B cell (primary cell): ENCODE results near the gene RPS28. TPM values are rescaled to one million over a fixed set of nuclear protein-coding genes. Genes with fewer than 3 reads are reported as not detected.

Source experiments
- ATAC-seq: fragments of 200-7000 bp; cut with Tn5 transposase; one replicate; pipeline ENCODE4 v1.10.0; 2021; ENCODE audit warnings: low read depth, mild to moderate bottlenecking, moderate number of reproducible peaks, moderate library complexity
- CTCF ChIA-PET: fragments of 350-600 bp; sonication (Branson Sonifier 250); formaldehyde crosslinking; loops from one replicate; lab custom pipeline; 2021; ENCODE audit warnings: antibody characterized with exemption, inconsistent platforms; lab: Charles Lee
- POLR2A ChIA-PET: fragments of 350-600 bp; sonication (Branson Sonifier 250); formaldehyde crosslinking; loops from one replicate; lab custom pipeline; 2021; ENCODE audit warnings: antibody characterized with exemption; lab: Charles Lee
- DNase-seq: peaks from one replicate; pipeline ENCODE4 v3.0.0; 2013
- H2AFZ ChIP-seq: 2 replicates; pipeline ENCODE4 v1.6.1; 2012; ENCODE audit warnings: mild to moderate bottlenecking, low read depth, low read length; ENCODE audit not compliant: insufficient read depth, poor library complexity, severe bottlenecking
- H3K27ac ChIP-seq, 2 donors: 1 replicate in 1 of 2; 2 replicates in 1 of 2; pipeline ENCODE4 v1.5.1; 2012 to 2013; ENCODE audit warnings: low read length in 2 of 2, mild to moderate bottlenecking in 2 of 2, moderate library complexity in 1 of 2
- H3K27me3 ChIP-seq, 4 experiments: fragments of 200-600 bp in 1 of 4; sonication (generic) in 1 of 4; replicated peaks in 1 of 4; 1 replicate in 2 of 4; 2 replicates in 2 of 4; pipeline versions ENCODE4 v1.6.1 to v1.7.0; 2013 to 2016; ENCODE audit warnings: low read length in 3 of 4, mild to moderate bottlenecking in 2 of 4, mixed read lengths in 1 of 4, moderate library complexity in 1 of 4; ENCODE audit not compliant: insufficient read depth in 4 of 4, control insufficient read depth in 3 of 4; ENCODE audit errors: control extremely low read depth in 1 of 4
- H3K36me3 ChIP-seq, 2 experiments: replicated peaks in 1 of 2; 1 replicate in 1 of 2; 2 replicates in 1 of 2; pipeline versions ENCODE4 v1.6.1 to v1.7.1; 2013; ENCODE audit warnings: low read length in 1 of 2; ENCODE audit not compliant: insufficient read depth in 2 of 2, control insufficient read depth in 1 of 2; ENCODE audit errors: control extremely low read depth in 1 of 2, extremely low read depth in 1 of 2
- H3K4me1 ChIP-seq, 2 donors: fragments of 200-600 bp in 1 of 2; sonication (generic) in 1 of 2; 1 replicate in 1 of 2; 2 replicates in 1 of 2; pipeline versions ENCODE4 v1.5.1 to v1.6.1; 2013 to 2017; ENCODE audit warnings: low read length in 2 of 2; ENCODE audit not compliant: control insufficient read depth in 2 of 2, insufficient read depth in 2 of 2
- H3K4me2 ChIP-seq: replicated peaks from 2 replicates; pipeline ENCODE3; 2012; ENCODE audit warnings: mild to moderate bottlenecking, low read depth, low read length; ENCODE audit not compliant: poor library complexity, severe bottlenecking
- H3K4me3 ChIP-seq, 5 experiments: fragments of 200-600 bp in 1 of 5; sonication (generic) in 1 of 5; 1 replicate in 3 of 5; 2 replicates in 2 of 5; pipeline versions ENCODE4 v1.5.1 to v1.7.0; 2011 to 2016; ENCODE audit warnings: low read length in 4 of 5, mild to moderate bottlenecking in 4 of 5, low read depth in 2 of 5, control low read depth in 1 of 5, moderate library complexity in 1 of 5; ENCODE audit not compliant: insufficient read depth in 1 of 5; ENCODE audit errors: control extremely low read depth in 1 of 5, extremely low read depth in 1 of 5
- H3K79me2 ChIP-seq: fragments of 200-600 bp; sonication (generic); one replicate; pipeline ENCODE4 v1.6.0; 2016; ENCODE audit warnings: low read length; ENCODE audit not compliant: control insufficient read depth, insufficient read depth
- H3K9ac ChIP-seq: fragments of 200-600 bp; sonication (generic); 2 replicates; pipeline ENCODE4 v1.6.1; 2017; ENCODE audit warnings: mild to moderate bottlenecking, low read length, moderate library complexity
- H3K9me3 ChIP-seq, 3 donors: one replicate each; pipeline versions ENCODE4 v1.6.1 to v1.7.1; 2013; ENCODE audit warnings: low read length in 2 of 3; ENCODE audit not compliant: control insufficient read depth in 2 of 3, insufficient read depth in 1 of 3; ENCODE audit errors: control extremely low read depth in 1 of 3
- H4K20me1 ChIP-seq: 2 replicates; pipeline ENCODE4 v1.6.0; 2012; ENCODE audit warnings: mild to moderate bottlenecking, low read length; ENCODE audit not compliant: insufficient read depth, control insufficient read depth, poor library complexity, severe bottlenecking
- H3K27ac Mint-ChIP-seq: one replicate; pipeline ENCODE4 v1.8.0; 2021; ENCODE audit warnings: mixed read lengths
- H3K27me3 Mint-ChIP-seq: one replicate; pipeline ENCODE4 v1.8.0; 2021; ENCODE audit warnings: mixed read lengths
- H3K4me1 Mint-ChIP-seq: one replicate; pipeline ENCODE4 v1.8.0; 2021; ENCODE audit warnings: mixed read lengths
- H3K4me3 Mint-ChIP-seq: one replicate; pipeline ENCODE4 v1.8.0; 2021; ENCODE audit warnings: mixed read lengths
- H3K9me3 Mint-ChIP-seq: one replicate; pipeline ENCODE4 v1.8.0; 2022; ENCODE audit warnings: mixed read lengths; ENCODE audit not compliant: insufficient read depth
- CTCF ChIP-seq: fragments of 200-600 bp; IDR thresholded peaks from one replicate; pipeline ENCODE4 v1.8.0; 2022; ENCODE audit warnings: antibody characterized with exemption, mild to moderate bottlenecking
- EZH2 ChIP-seq: IDR thresholded peaks from 2 replicates; pipeline ENCODE4 v1.6.1; 2012; ENCODE audit warnings: borderline replicate concordance, low read depth, mild to moderate bottlenecking, moderate library complexity, low read length; ENCODE audit not compliant: insufficient read depth, poor library complexity, severe bottlenecking
- WGBS: methylation state at CpG from one replicate; pipeline ENCODE4 v1.1.5; 2013; ENCODE audit warnings: missing lambda C conversion rate; ENCODE audit not compliant: insufficient coverage; 5-methylcytosine and 5-hydroxymethylcytosine counted together
- intact Hi-C: fragments of 100-400 bp; cut with micrococcal nuclease; formaldehyde crosslinking; loops from one replicate; pipeline ENCODE4 v1.10.0; 2022
- polyA plus RNA-seq: library from polyadenylated mRNA; depleted of rRNA; stranded (reverse); fragments of >200 nt; gene quantifications from 2 replicates; pipeline ENCODE4 v1.2.3, GENCODE V29; 2012
- total RNA-seq, 2 donors: library from RNA; stranded (reverse); fragments of 120-200 nt in 1 of 2; gene quantifications; 1 replicate in 1 of 2; 2 replicates in 1 of 2; pipeline versions ENCODE4 v1.2.3 to v1.2.4, GENCODE V29; 2013 to 2022

RPS28 gene
- total and polyA plus RNA-seq, 2 donors (not counting 1 experiment from before 2014, with no cell fraction given): 1,800 to 2,579 TPM

DNA sequence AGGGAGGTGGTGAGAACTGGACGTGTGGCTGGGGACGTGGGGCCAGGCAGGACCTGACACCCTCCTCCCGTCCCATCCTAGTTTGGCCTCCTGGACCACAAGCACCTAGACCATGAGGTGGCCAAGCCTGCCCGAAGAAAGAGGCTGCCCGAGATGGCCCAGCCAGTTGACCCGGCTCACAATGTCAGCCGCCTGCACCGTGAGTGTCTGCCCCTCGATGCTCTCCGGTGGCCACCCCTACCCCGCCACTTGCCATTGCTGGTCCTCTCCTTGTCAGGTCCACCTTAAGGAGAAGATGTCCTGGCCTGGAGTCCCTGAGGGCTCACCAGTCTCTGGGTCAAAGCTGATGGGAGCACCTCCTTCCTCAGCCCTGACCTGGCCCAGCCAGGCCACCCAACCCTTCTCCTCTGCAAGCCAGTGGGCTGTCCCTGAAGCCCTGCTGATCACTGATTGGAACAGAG, 44.9 kb downstream of the RPS28 start:
- Histone ChIP-seq H3K4me3 (no peak overlapping the region), H4K20me1 (no peaks in the 10 kb centered on the region), H3K4me2 (no peak overlapping the region), H3K27me3 (peaks cover 0 to 50% (median 9%) of the 10 kb centered on the region in 4 experiments), H3K9me3 (peaks cover 0 to 6% (median 0%) of the 10 kb centered on the region in 3 donors), H2AFZ (no peak overlapping the region), H3K79me2 (no peaks in the 10 kb centered on the region), H3K27ac (no peak overlapping the region), H3K36me3 (no peaks in the 10 kb centered on the region), H3K4me1 (peaks cover 15 to 16% of the 10 kb centered on the region in 2 donors), H3K9ac (no peak overlapping the region)
- Mint-ChIP-seq H3K4me1 (peaks cover 10% of the 10 kb centered on the region), H3K9me3 (no peaks in the 10 kb centered on the region), H3K27ac (no peak overlapping the region), H3K4me3 (no peak overlapping the region), H3K27me3 (peaks cover 46% of the 10 kb centered on the region)
- DNase-seq (no peak), ATAC-seq (no peak)
- TF ChIP-seq EZH2 (no peak), CTCF (no peak)
- intact Hi-C loops: no loop called here
- 94% methylated on average over 11 of the region's 11 CpGs for WGBS
- ChIA-PET POLR2A (no interaction called here), CTCF (interaction anchor here (1.9 kb wide), 1 partner anchor 12 kb away, joined by 7 read pairs; no protein-coding TSS in a partner anchor)

- intact Hi-C loops: no loop called here
- TF ChIP-seq CTCF (no peak), EZH2 (no peak)
- H3K4me3 ChIP-seq: no peak overlapping the region
- H3K27me3 ChIP-seq: peaks cover 0 to 48% (median 8%) of the 10 kb centered on the region in 4 experiments
- H2AFZ ChIP-seq: no peak overlapping the region
- ATAC-seq (no peak), DNase-seq (no peak)
- H3K4me1 ChIP-seq: peaks cover 15 to 16% of the 10 kb centered on the region in 2 donors
- WGBS: 91% methylated on average over 7 of the region's 13 CpGs
- CTCF ChIA-PET: interaction anchor here (0.6 to 1.9 kb wide), 2 partner anchors 13 to 14 kb away, joined by 3 to 7 read pairs; no protein-coding TSS in a partner anchor
- no peaks in the 10 kb centered on the region for H3K36me3 ChIP-seq
- Mint-ChIP-seq H3K27me3 (peaks cover 42% of the 10 kb centered on the region), H3K4me1 (peaks cover 10% of the 10 kb centered on the region), H3K27ac (no peak overlapping the region), H3K9me3 (no peaks in the 10 kb centered on the region), H3K4me3 (no peak overlapping the region)
- H3K9me3 ChIP-seq: peaks cover 0 to 6% (median 0%) of the 10 kb centered on the region in 3 donors
- H3K9ac ChIP-seq: no peak overlapping the region
- no peak overlapping the region for H3K27ac ChIP-seq
- H3K79me2 ChIP-seq: no peaks in the 10 kb centered on the region
- POLR2A ChIA-PET: no interaction called here
- no peaks in the 10 kb centered on the region for H4K20me1 ChIP-seq
- H3K4me2 ChIP-seq: no peak overlapping the region
Measured at GRCh38 chr19:8366961-8367326, 45.6 kb downstream of the RPS28 start.
